Esophagus muscularis mucosa (tissue), 4 donors: Measurements from ENCODE around the gene THADA. TPM values are rescaled to one million over a fixed set of nuclear protein-coding genes. Genes with fewer than 3 reads are reported as not detected.

Experiments used
- DNase-seq: peaks from one replicate; pipeline ENCODE4 v3.0.0-alpha.2; 2017; ENCODE audit errors: extremely low spot score
- H3K27ac ChIP-seq, 4 donors: fragments of 200-600 bp; sonication (generic); replicated peaks in 1 of 4; 1 replicate in 3 of 4; 2 replicates in 1 of 4; pipeline ENCODE4 v1.5.1; 2016 to 2019; ENCODE audit warnings: mild to moderate bottlenecking in 1 of 4
- H3K27me3 ChIP-seq, 4 donors: fragments of 200-600 bp; sonication (generic); one replicate each; pipeline versions ENCODE4 v1.5.1 to v1.6.0; 2016 to 2019
- H3K36me3 ChIP-seq, 4 donors: fragments of 200-600 bp; sonication (generic); one replicate each; pipeline ENCODE4 v1.5.1; 2016 to 2019
- H3K4me1 ChIP-seq, 4 donors: fragments of 200-600 bp; sonication (generic); one replicate each; pipeline ENCODE4 v1.5.1; 2016 to 2019
- H3K4me3 ChIP-seq, 4 donors: fragments of 200-600 bp; sonication (generic); 1 replicate in 2 of 4; 2 replicates in 2 of 4; pipeline ENCODE4 v1.5.1; 2016 to 2019; ENCODE audit warnings: mild to moderate bottlenecking in 4 of 4, moderate library complexity in 1 of 4
- H3K9me3 ChIP-seq, 4 donors: fragments of 200-600 bp; sonication (generic); 1 replicate in 3 of 4; 2 replicates in 1 of 4; pipeline ENCODE4 v1.5.1; 2016 to 2019
- CTCF ChIP-seq, 3 experiments: fragments of 200-600 bp in 2 of 3; fragments of 450-650 bp in 1 of 3; sonication (generic) in 2 of 3; IDR thresholded peaks; one replicate each; pipeline ENCODE4 v1.5.1; 2017 to 2019; ENCODE audit warnings: antibody characterized with exemption in 3 of 3, mild to moderate bottlenecking in 2 of 3, moderate library complexity in 1 of 3
- EP300 ChIP-seq: sonication (generic); formaldehyde crosslinking; IDR thresholded peaks from one replicate; pipeline ENCODE4 v1.6.1; 2017; ENCODE audit warnings: antibody characterized with exemption
- POLR2A ChIP-seq: fragments of 450-650 bp; IDR thresholded peaks from one replicate; pipeline ENCODE4 v1.6.1; 2017; ENCODE audit warnings: antibody characterized with exemption, moderate library complexity, mild to moderate bottlenecking, low read depth
- POLR2AphosphoS5 ChIP-seq, 2 donors: sonication (generic); formaldehyde crosslinking; IDR thresholded peaks; one replicate each; pipeline ENCODE4 v1.6.1; 2017; ENCODE audit warnings: antibody characterized with exemption in 2 of 2
- WGBS: methylation state at CpG from one replicate; pipeline ENCODE4 v1.1.5; 2018; 5-methylcytosine and 5-hydroxymethylcytosine counted together
- intact Hi-C: fragments of 100-400 bp; cut with DNase I; formaldehyde crosslinking; loops from one replicate; pipeline ENCODE4 v1.15.1; 2023
- total RNA-seq, 4 donors: library from RNA; depleted of rRNA; stranded (reverse); fragments of >200 nt; gene quantifications; one replicate each; pipeline versions ENCODE4 v1.1.0 to v1.2.1, GENCODE V29; 2016

THADA gene
- total RNA-seq, 4 donors from 2014 or later, result 17.2 to 28.7 (median 21.3) TPM

GRCh38 chr2:43568228-43568627 is 27.6 kb downstream of the THADA start:
- no peaks in the 10 kb centered on the region for H3K27me3 ChIP-seq
- H3K36me3 ChIP-seq, result peaks cover 10 to 88% (median 56%) of the 10 kb centered on the region in 4 donors
- 95% methylated on average over 1 of the region's 1 CpG for WGBS
- H3K27ac ChIP-seq, result no peak overlapping the region
- intact Hi-C loops, result no loop called here
- TF ChIP-seq EP300 (no peak), POLR2AphosphoS5 (IDR thresholded peaks at IDR 0.05) (no peak), CTCF (IDR thresholded peaks at IDR 0.05) (no peak), POLR2A (no peak)
- DNase-seq, result no peak
- no peaks in the 10 kb centered on the region for H3K9me3 ChIP-seq
- H3K4me1 ChIP-seq, result peaks cover 0 to 4% (median 2%) of the 10 kb centered on the region in 4 donors
- H3K4me3 ChIP-seq, result no peak overlapping the region

DNA sequence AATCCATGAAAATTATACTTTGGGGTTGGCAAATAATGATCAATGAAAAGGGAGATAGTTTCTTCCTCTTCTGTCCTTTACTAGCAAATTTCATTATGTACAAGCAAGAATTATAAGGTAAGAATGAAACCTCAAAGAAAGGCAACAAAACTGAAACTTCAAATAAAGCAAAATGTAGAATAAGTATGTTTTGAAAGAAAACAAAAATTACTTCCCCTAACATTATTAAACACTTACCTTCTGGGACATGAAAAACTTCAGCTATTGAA is 29.4 kb downstream of the THADA start:
- no peaks in the 10 kb centered on the region for H3K4me1 ChIP-seq
- no peak overlapping the region for H3K27ac ChIP-seq
- peaks cover 0 to 86% (median 43%) of the 10 kb centered on the region in 4 donors for H3K36me3 ChIP-seq
- no peaks in the 10 kb centered on the region for H3K9me3 ChIP-seq
- no peaks in the 10 kb centered on the region for H3K27me3 ChIP-seq
- DNase-seq, result no peak
- TF ChIP-seq POLR2AphosphoS5 (IDR thresholded peaks at IDR 0.05) (no peak), CTCF (IDR thresholded peaks at IDR 0.05) (no peak), EP300 (no peak), POLR2A (no peak)
- no peak overlapping the region for H3K4me3 ChIP-seq
- intact Hi-C loops, result no loop called here

GRCh38 chr2:43563679-43564078 is 32.2 kb downstream of the THADA start:
- no peak overlapping the region for H3K27ac ChIP-seq
- WGBS, result 90% methylated on average over 2 of the region's 2 CpGs
- H3K4me1 ChIP-seq, result no peaks in the 10 kb centered on the region
- no peak overlapping the region for H3K4me3 ChIP-seq
- peaks cover under 1 to 74% (median 33%) of the 10 kb centered on the region in 4 donors for H3K36me3 ChIP-seq
- intact Hi-C loops, result no loop called here
- DNase-seq, result no peak
- no peak for TF ChIP-seq POLR2A
- TF ChIP-seq POLR2AphosphoS5 (IDR thresholded peaks at IDR 0.05), result no peak
- no peak for TF ChIP-seq EP300
- no peak for TF ChIP-seq CTCF (IDR thresholded peaks at IDR 0.05)
- no peaks in the 10 kb centered on the region for H3K9me3 ChIP-seq
- no peaks in the 10 kb centered on the region for H3K27me3 ChIP-seq

- TF ChIP-seq EP300 (no peak), CTCF (IDR thresholded peaks at IDR 0.05) (no peak), POLR2A (no peak), POLR2AphosphoS5 (IDR thresholded peaks at IDR 0.05) (no peak)
- Histone ChIP-seq H3K4me1 (no peaks in the 10 kb centered on the region), H3K27ac (no peak overlapping the region), H3K36me3 (peaks cover 13 to 80% (median 52%) of the 10 kb centered on the region in 4 donors), H3K9me3 (no peaks in the 10 kb centered on the region), H3K27me3 (no peaks in the 10 kb centered on the region), H3K4me3 (no peak overlapping the region)
- DNase-seq, result no peak
- 73% methylated on average over 2 of the region's 2 CpGs for WGBS
- intact Hi-C loops, result no loop called here
Observed at GRCh38 chr2:43560231-43560547, 35.6 kb downstream of the THADA start.

- H3K27me3 ChIP-seq, result no peaks in the 10 kb centered on the region
- no peaks in the 10 kb centered on the region for H3K4me1 ChIP-seq
- intact Hi-C loops, result no loop called here
- no peak overlapping the region for H3K4me3 ChIP-seq
- no peak for DNase-seq
- 91% methylated on average over 4 of the region's 4 CpGs for WGBS
- peaks cover 15 to 78% (median 55%) of the 10 kb centered on the region in 4 donors for H3K36me3 ChIP-seq
- no peak for TF ChIP-seq EP300
- TF ChIP-seq POLR2AphosphoS5 (IDR thresholded peaks at IDR 0.05), result no peak
- TF ChIP-seq POLR2A, result no peak
- TF ChIP-seq CTCF (IDR thresholded peaks at IDR 0.05), result no peak
- no peaks in the 10 kb centered on the region for H3K9me3 ChIP-seq
- H3K27ac ChIP-seq, result no peak overlapping the region
Observed at GRCh38 chr2:43559391-43560230, 36.2 kb downstream of the THADA start.
